ENCODE data around the gene STK24. TPM values are rescaled to one million over a fixed set of nuclear protein-coding genes. Genes with fewer than 3 reads are reported as not detected.

Gene STK24
- polyA plus RNA-seq, 1 of the 3 experiments (the other 2 are of a cell fraction): 30.5 TPM

DNA sequence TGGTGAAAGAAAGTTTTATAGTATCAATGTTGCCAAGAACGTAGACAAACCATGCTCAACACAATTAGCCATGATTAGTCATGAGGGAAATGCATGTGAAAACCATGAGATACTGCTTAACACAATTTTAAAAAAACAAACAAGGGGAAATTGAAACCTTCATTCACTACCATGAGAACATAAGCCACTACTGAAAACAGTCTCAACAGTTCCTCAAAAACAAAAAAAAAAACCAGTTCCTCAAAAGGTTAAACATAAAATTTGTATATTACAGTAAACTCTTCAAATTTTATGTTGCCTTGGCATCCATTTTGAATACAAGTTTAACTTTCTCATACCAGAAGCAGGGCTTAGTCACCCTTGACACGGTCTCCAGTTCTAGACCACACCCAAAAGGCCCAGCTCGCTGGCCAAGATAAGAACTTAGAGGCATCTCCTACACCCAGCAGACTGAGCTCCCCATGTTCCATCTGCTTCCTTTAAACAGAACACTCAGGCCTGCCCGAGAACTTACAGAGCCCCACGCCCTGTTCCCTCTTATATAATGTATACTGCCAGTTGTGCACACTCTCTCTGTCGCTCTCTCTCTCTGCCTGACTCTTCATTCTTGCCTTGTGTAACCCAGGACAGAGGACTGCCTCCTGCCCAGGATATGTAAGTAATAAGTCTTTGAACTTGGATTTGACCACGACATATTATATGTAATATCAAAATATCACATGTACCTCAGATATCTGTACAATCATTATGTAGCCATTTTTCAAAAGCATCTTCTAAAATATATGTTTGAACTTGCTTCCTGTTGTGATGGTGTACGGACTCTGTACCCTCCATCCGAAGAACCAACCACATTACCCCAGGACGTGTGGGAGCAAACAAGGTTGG lies 67.4 kb downstream of the STK24 start:
- Histone ChIP-seq H3K9ac (no peak overlapping the region), H2AFZ (ENCODE audit: low read depth) (no peak overlapping the region), H3K36me3 (replicated peaks in 1 of 2; ENCODE audit: control insufficient read depth in 1 of 2, insufficient read depth in 2 of 2, low read length in 1 of 2) (peaks cover 0 to 7% of the 10 kb centered on the region in 2 experiments), H3K9me2 (no peaks in the 10 kb centered on the region), H3K4me1 (ENCODE audit: control insufficient read depth in 1 of 2, insufficient read depth in 2 of 2, low read depth in 1 of 2, low read length in 1 of 2) (peaks cover 24 to 31% of the 10 kb centered on the region in 2 experiments; a peak in 3 of 4 replicates), H3K4me3 (ENCODE audit: low read depth in 2 of 2, low read length in 1 of 2) (no peak overlapping the region), H3F3A (replicated peaks; ENCODE audit: insufficient read depth) (no peaks in the 10 kb centered on the region), H4K20me1 (ENCODE audit: insufficient read depth) (peaks cover 16% of the 10 kb centered on the region), H3K9me3 (no peaks in the 10 kb centered on the region), H3K4me2 (no peak overlapping the region), H3K27ac (ENCODE audit: low read depth in 2 of 2, low read length in 1 of 2) (peak overlapping the region; percentile 11 to 72; a peak in 3 of 4 replicates), H3K27me3 (ENCODE audit: insufficient read depth) (no peaks in the 10 kb centered on the region), H3K79me2 (ENCODE audit: insufficient read depth) (peaks cover 72% of the 10 kb centered on the region)
- no peak for DNase-seq
- TF ChIP-seq TEAD4 (IDR thresholded peaks at IDR 0.05; ENCODE audit: borderline replicate concordance, insufficient read depth) (no peak), POLR2AphosphoS5 (IDR thresholded peaks at IDR 0.05; ENCODE audit: low read depth, low read length) (no peak)
- ChIA-PET CTCF (interaction anchor here (0.6 to 2.1 kb wide), 3 partner anchors 11 to 476 kb away, joined by 3 to 8 read pairs (median 3); no protein-coding TSS in a partner anchor), POLR2A (no interaction called here)
- WGBS (ENCODE audit: low lambda C conversion rate): 77% methylated on average over 10 of the region's 10 CpGs

- Histone ChIP-seq H3K36me3 (replicated peaks in 1 of 2; ENCODE audit: control insufficient read depth in 1 of 2, insufficient read depth in 2 of 2, low read length in 1 of 2) (peaks cover 0 to 9% of the 10 kb centered on the region in 2 experiments), H3K9me2 (no peaks in the 10 kb centered on the region), H3K27ac (ENCODE audit: low read depth in 2 of 2, low read length in 1 of 2) (peak overlapping the region in 1 of 2 experiments; percentile 72; a peak in 3 of 4 replicates), H3K9me3 (no peaks in the 10 kb centered on the region), H3K4me1 (ENCODE audit: control insufficient read depth in 1 of 2, insufficient read depth in 2 of 2, low read depth in 1 of 2, low read length in 1 of 2) (peaks cover 24 to 34% of the 10 kb centered on the region in 2 experiments; a peak in 3 of 4 replicates), H3K9ac (no peak overlapping the region), H3K79me2 (ENCODE audit: insufficient read depth) (peaks cover 78% of the 10 kb centered on the region), H3F3A (replicated peaks; ENCODE audit: insufficient read depth) (no peaks in the 10 kb centered on the region), H3K4me2 (no peak overlapping the region), H3K4me3 (ENCODE audit: low read depth in 2 of 2, low read length in 1 of 2) (no peak overlapping the region), H3K27me3 (ENCODE audit: insufficient read depth) (no peaks in the 10 kb centered on the region), H4K20me1 (ENCODE audit: insufficient read depth) (peaks cover 16% of the 10 kb centered on the region), H2AFZ (ENCODE audit: low read depth) (no peak overlapping the region)
- POLR2A ChIA-PET: no interaction called here
- no peak for DNase-seq
- CTCF ChIA-PET: interaction anchor here (1.0 to 2.1 kb wide), 3 partner anchors 12 to 145 kb away, joined by 3 to 8 read pairs (median 6); no protein-coding TSS in a partner anchor
- TF ChIP-seq MEF2A (IDR thresholded peaks at IDR 0.05; ENCODE audit: borderline replicate concordance, low read depth) (no peak), FOSL2 (IDR thresholded peaks at IDR 0.05; ENCODE audit: borderline replicate concordance, low read depth) (no peak), PBX3 (IDR thresholded peaks at IDR 0.05) (no peak), FOXM1 (IDR thresholded peaks at IDR 0.05; ENCODE audit: low read depth) (no peak), MXI1 (IDR thresholded peaks at IDR 0.05; ENCODE audit: low read depth, low read length) (no peak), SIN3A (IDR thresholded peaks at IDR 0.05; ENCODE audit: borderline replicate concordance, low read depth, low read length) (no peak), JUND (IDR thresholded peaks at IDR 0.05) (no peak), NRF1 (IDR thresholded peaks at IDR 0.05; ENCODE audit: low read depth, low read length) (no peak), NFIC (IDR thresholded peaks at IDR 0.05; ENCODE audit: borderline replicate concordance) (no peak), RXRA (IDR thresholded peaks at IDR 0.05; ENCODE audit: borderline replicate concordance, low read depth) (no peak)
- WGBS (ENCODE audit: low lambda C conversion rate): 96% methylated on average over 2 of the region's 2 CpGs
These were observed 68.2 kb downstream of the STK24 start for GRCh38 chr13:98508685-98509084.
